LNCaP clone FGC (cell line): ENCODE data around the gene YPEL2.

ENCODE experiments used
- DNase-seq: peaks from one replicate; pipeline ENCODE4 v3.0.0-alpha.2; 2011; ENCODE audit warnings: low read depth
- H3K4me3 ChIP-seq: 2 replicates; pipeline ENCODE4 v1.5.1; 2011; ENCODE audit warnings: mild to moderate bottlenecking, low read depth, low read length, control low read depth
- CTCF ChIP-seq: IDR thresholded peaks from 2 replicates; pipeline ENCODE4 v1.5.1; 2012; ENCODE audit warnings: mild to moderate bottlenecking; ENCODE audit not compliant: control insufficient read depth, insufficient read depth; ENCODE audit errors: extremely low read depth

YPEL2 gene

GRCh38 chr17:59366040-59366757 is 34.7 kb downstream of the YPEL2 start:
- peak overlapping the region; percentile 32 for H3K4me3 ChIP-seq
- no peak for TF ChIP-seq CTCF
- no peak for DNase-seq

- TF ChIP-seq CTCF: no peak
- peak; percentile 100 for DNase-seq
- peak overlapping the region; percentile 32 for H3K4me3 ChIP-seq
These were observed 35.6 kb downstream of the YPEL2 start for GRCh38 chr17:59366773-59367656.

- no peak for DNase-seq
These were observed 36.2 kb downstream of the YPEL2 start for GRCh38 chr17:59367657-59368045.

GRCh38 chr17:59368218-59368857 is 36.9 kb downstream of the YPEL2 start:
- H3K4me3 ChIP-seq: no peak overlapping the region
- no peak for TF ChIP-seq CTCF
- DNase-seq: no peak

More at GRCh38 chr17:59367657-59368045, 36.2 kb downstream of the YPEL2 start:
- no peak for TF ChIP-seq CTCF
- H3K4me3 ChIP-seq: no peak overlapping the region

GRCh38 chr17:59369031-59369975 is 37.8 kb downstream of the YPEL2 start:
- DNase-seq: no peak
- no peak for TF ChIP-seq CTCF
- no peak overlapping the region for H3K4me3 ChIP-seq
